PC-3 (cell line): ENCODE results near the gene RAB37.

Experiments
- CTCF ChIP-seq: fragments of 300-600 bp; sonication (generic); conservative IDR thresholded peaks from 2 replicates; pipeline ENCODE4 v1.5.1; 2017; ENCODE audit warnings: antibody characterized with exemption, low read depth, mild to moderate bottlenecking, low read length
- EZH2 ChIP-seq: fragments of 300-600 bp; sonication (generic); IDR thresholded peaks from one replicate; pipeline ENCODE4 v1.6.1; 2017; ENCODE audit warnings: antibody characterized with exemption, mild to moderate bottlenecking, low read length; ENCODE audit not compliant: unreplicated experiment
- EZH2phosphoT487 ChIP-seq: fragments of 300-600 bp; sonication (generic); IDR thresholded peaks from 2 replicates; pipeline ENCODE4 v1.6.1; 2018; ENCODE audit warnings: mild to moderate bottlenecking, antibody characterized with exemption, low read length, borderline replicate concordance

- TF ChIP-seq EZH2 (no peak), CTCF (no peak), EZH2phosphoT487 (no peak)
These were observed 8.9 kb upstream of the RAB37 start for GRCh38 chr17:74728033-74728701.
